Measurements from ENCODE around the gene NR2E1.
A peak's percentile ranks its signal among the peaks of the same experiment; 100 is the strongest.

Gene NR2E1

GRCh38 chr6:108133594-108134179, 32.1 kb upstream of the NR2E1 start:
- H3K36me3 ChIP-seq, result no peaks in the 10 kb centered on the region
- no peak for TF ChIP-seq CTCF (IDR thresholded peaks at IDR 0.05)
- peaks cover 100% of the 10 kb centered on the region for H3K27me3 ChIP-seq
- peaks cover 12 to 18% of the 10 kb centered on the region in 2 experiments for H3K4me1 ChIP-seq (ENCODE audit: control insufficient read depth in 1 of 2, insufficient read depth in 1 of 2, low read depth in 1 of 2, low read length in 1 of 2)
- no peaks in the 10 kb centered on the region for H3K9me3 ChIP-seq
- H3K4me3 ChIP-seq (ENCODE audit: low read depth in 1 of 2, low read length in 1 of 2), result peak overlapping the region; percentile 25 to 54
- no peak overlapping the region for H3K27ac ChIP-seq

- peaks cover 100% of the 10 kb centered on the region for H3K27me3 ChIP-seq
- H3K4me3 ChIP-seq (ENCODE audit: low read depth in 1 of 2, low read length in 1 of 2), result peak overlapping the region in 1 of 2 experiments; percentile 54
- no peaks in the 10 kb centered on the region for H3K9me3 ChIP-seq
- H3K27ac ChIP-seq, result no peak overlapping the region
- peaks cover 12 to 18% of the 10 kb centered on the region in 2 experiments for H3K4me1 ChIP-seq (ENCODE audit: control insufficient read depth in 1 of 2, insufficient read depth in 1 of 2, low read depth in 1 of 2, low read length in 1 of 2)
- H3K36me3 ChIP-seq, result no peaks in the 10 kb centered on the region
- no peak for TF ChIP-seq CTCF (IDR thresholded peaks at IDR 0.05)
Observed at GRCh38 chr6:108134213-108134970, 31.4 kb upstream of the NR2E1 start.

- Histone ChIP-seq H3K4me1 (ENCODE audit: control insufficient read depth in 1 of 2, insufficient read depth in 1 of 2, low read depth in 1 of 2, low read length in 1 of 2) (no peaks in the 10 kb centered on the region), H3K4me3 (ENCODE audit: low read depth in 1 of 2, low read length in 1 of 2) (no peak overlapping the region), H3K27me3 (peaks cover 99% of the 10 kb centered on the region), H3K36me3 (no peaks in the 10 kb centered on the region), H3K9me3 (no peaks in the 10 kb centered on the region), H3K27ac (no peak overlapping the region)
- TF ChIP-seq CTCF (IDR thresholded peaks at IDR 0.05), result no peak
Observed at GRCh38 chr6:108142240-108142639, 23.6 kb upstream of the NR2E1 start.

DNA sequence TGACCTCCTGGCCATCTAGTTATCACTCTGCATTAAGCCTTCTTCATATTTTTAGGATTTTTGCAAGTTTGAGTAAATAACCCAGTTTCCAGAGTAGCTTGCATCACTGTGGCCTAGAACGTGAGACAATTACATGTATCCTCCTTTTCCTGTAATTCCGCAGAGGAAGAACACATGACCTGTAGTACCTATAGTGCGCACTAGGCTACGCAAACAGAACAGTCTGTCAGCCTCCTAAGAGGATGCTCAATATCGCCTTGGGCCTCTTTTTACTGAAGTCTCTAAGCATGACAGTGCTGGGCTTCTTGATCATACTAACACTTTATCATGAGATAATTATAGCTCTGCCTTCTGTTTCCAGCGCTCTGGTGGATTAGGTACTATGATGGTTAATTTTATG, 20.2 kb upstream of the NR2E1 start:
- no peak for TF ChIP-seq CTCF (IDR thresholded peaks at IDR 0.05)
- Histone ChIP-seq H3K4me1 (ENCODE audit: control insufficient read depth in 1 of 2, insufficient read depth in 1 of 2, low read depth in 1 of 2, low read length in 1 of 2) (no peaks in the 10 kb centered on the region), H3K27me3 (peaks cover 100% of the 10 kb centered on the region), H3K27ac (no peak overlapping the region), H3K36me3 (no peaks in the 10 kb centered on the region), H3K4me3 (ENCODE audit: low read depth in 1 of 2, low read length in 1 of 2) (no peak overlapping the region), H3K9me3 (no peaks in the 10 kb centered on the region)

DNA sequence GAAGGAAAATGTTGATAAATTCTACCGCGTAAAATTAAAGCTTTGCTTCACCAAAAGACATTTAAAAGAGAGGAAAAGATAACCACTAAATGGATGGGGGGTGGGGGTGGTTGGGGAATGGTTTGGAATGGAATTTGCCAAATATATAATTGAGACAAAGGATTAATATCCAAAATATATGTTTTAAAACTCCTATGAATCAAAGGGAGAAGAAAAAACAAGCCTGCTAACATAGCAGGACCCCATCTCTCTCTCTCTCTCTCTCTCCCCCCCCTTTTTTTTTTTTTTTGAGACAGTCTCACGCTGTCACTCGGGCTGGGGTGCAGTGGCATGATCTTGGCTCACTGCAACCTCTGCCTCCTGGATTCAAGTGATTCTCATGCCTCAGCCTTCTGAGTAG, 13.4 kb upstream of the NR2E1 start:
- Histone ChIP-seq H3K36me3 (no peaks in the 10 kb centered on the region), H3K27ac (no peak overlapping the region), H3K4me1 (ENCODE audit: control insufficient read depth in 1 of 2, insufficient read depth in 1 of 2, low read depth in 1 of 2, low read length in 1 of 2) (peaks cover 0 to 4% of the 10 kb centered on the region in 2 experiments), H3K9me3 (no peaks in the 10 kb centered on the region), H3K4me3 (ENCODE audit: low read depth in 1 of 2, low read length in 1 of 2) (no peak overlapping the region), H3K27me3 (peaks cover 100% of the 10 kb centered on the region)
- no peak for TF ChIP-seq CTCF (IDR thresholded peaks at IDR 0.05)
